OCI-LY7 (cell line): Measurements from ENCODE around the gene PDZRN3. TPM values are rescaled to one million over a fixed set of nuclear protein-coding genes. Genes with fewer than 3 reads are reported as not detected.

Source experiments
- BruUV-seq: library from RNA; stranded (reverse); fragments of 400-500 nt; replicated peaks from 2 replicates; lab custom pipeline; 2021; lab: Mats Ljungman, UMichigan
- CTCF ChIA-PET: fragments of 300-600 bp; sonication (Branson Sonifier 250); formaldehyde crosslinking; loops from one replicate; lab custom pipeline; 2022; ENCODE audit warnings: antibody characterized with exemption; ENCODE audit not compliant: unreplicated experiment; lab: Charles Lee
- POLR2A ChIA-PET: fragments of 300-600 bp; sonication (Branson Sonifier 250); formaldehyde crosslinking; loops from one replicate; lab custom pipeline; 2022; ENCODE audit warnings: antibody characterized with exemption; lab: Charles Lee
- DNase-seq: peaks from one replicate; pipeline ENCODE4 v3.0.0-alpha.2; 2015; ENCODE audit warnings: low spot score
- H2AFZ ChIP-seq: fragments of 200-600 bp; sonication (generic), shearing (Covaris generic); 2 replicates; pipeline ENCODE4 v1.6.1; 2014; ENCODE audit warnings: mild to moderate bottlenecking, antibody characterized with exemption, low read length, moderate library complexity
- H3K27ac ChIP-seq: fragments of 200-600 bp; sonication (generic); 2 replicates; pipeline ENCODE4 v1.5.1; 2014; ENCODE audit warnings: mixed run types, low read depth, mild to moderate bottlenecking, moderate library complexity, low read length, inconsistent platforms; ENCODE audit not compliant: poor library complexity, severe bottlenecking
- H3K36me3 ChIP-seq: fragments of 200-600 bp; sonication (generic); 2 replicates; pipeline ENCODE4 v1.6.1; 2014; ENCODE audit warnings: mild to moderate bottlenecking, antibody characterized with exemption, low read length, moderate library complexity, mixed read lengths; ENCODE audit not compliant: insufficient read depth
- H3K4me1 ChIP-seq: fragments of 200-600 bp; sonication (generic); 2 replicates; pipeline ENCODE4 v1.5.1; 2014; ENCODE audit warnings: mild to moderate bottlenecking, low read length; ENCODE audit not compliant: insufficient read depth, poor library complexity, severe bottlenecking
- H3K4me2 ChIP-seq: fragments of 200-600 bp; sonication (generic); 2 replicates; pipeline ENCODE4 v1.6.1; 2014; ENCODE audit warnings: mild to moderate bottlenecking, low read length
- H3K4me3 ChIP-seq: fragments of 200-600 bp; sonication (generic); 2 replicates; pipeline ENCODE4 v1.5.1; 2014; ENCODE audit warnings: mild to moderate bottlenecking, low read depth, low read length; ENCODE audit not compliant: poor library complexity, severe bottlenecking
- H3K79me2 ChIP-seq: fragments of 200-600 bp; sonication (generic); 2 replicates; pipeline ENCODE4 v1.6.1; 2016; ENCODE audit warnings: low read depth, mild to moderate bottlenecking, low read length, moderate library complexity, mixed read lengths; ENCODE audit not compliant: insufficient read depth
- H3K9me2 ChIP-seq: fragments of 200-600 bp; sonication (generic); 2 replicates; pipeline ENCODE4 v1.6.1; 2016; ENCODE audit warnings: mild to moderate bottlenecking, low read length, mixed read lengths; ENCODE audit not compliant: insufficient read depth
- H3K9me3 ChIP-seq: fragments of 200-600 bp; sonication (generic); 2 replicates; pipeline ENCODE4 v1.6.1; 2014; ENCODE audit warnings: mild to moderate bottlenecking, mixed run types, low read length, mixed read lengths
- H4K20me1 ChIP-seq: fragments of 200-600 bp; sonication (generic); 2 replicates; pipeline ENCODE4 v1.6.1; 2014; ENCODE audit warnings: mild to moderate bottlenecking, antibody characterized with exemption, low read length, moderate library complexity, mixed read lengths; ENCODE audit not compliant: insufficient read depth
- EZH2phosphoT487 ChIP-seq: fragments of 200-600 bp; sonication (generic); IDR thresholded peaks from 2 replicates; pipeline ENCODE4 v1.6.1; 2018; ENCODE audit warnings: low read depth, borderline replicate concordance, mild to moderate bottlenecking, mixed run types, antibody characterized with exemption, low read length, moderate library complexity, mixed read lengths
- intact Hi-C: fragments of 100-400 bp; cut with micrococcal nuclease; formaldehyde crosslinking; loops from one replicate; pipeline ENCODE4 v1.10.0; 2022; ENCODE audit not compliant: unreplicated experiment
- total RNA-seq, 2 experiments: library from RNA; depleted of rRNA in 1 of 2; stranded (reverse); fragments of >200 nt in 1 of 2; shearing (Covaris generic) in 1 of 2; gene quantifications; 2 replicates each; pipeline ENCODE4 v1.2.3, GENCODE V29; 2014 to 2022
- TF ChIP-seq, protein P1 (sequence below): fragments of 200-600 bp; sonication (generic); conservative IDR thresholded peaks from 2 replicates; pipeline ENCODE4 v1.5.1; 2014; ENCODE audit warnings: mild to moderate bottlenecking, antibody characterized with exemption, low read length, moderate library complexity, mixed read lengths

The PDZRN3 gene
- total RNA-seq, 2 experiments from 2014 or later: 0.95 TPM; not detected in 1

DNA sequence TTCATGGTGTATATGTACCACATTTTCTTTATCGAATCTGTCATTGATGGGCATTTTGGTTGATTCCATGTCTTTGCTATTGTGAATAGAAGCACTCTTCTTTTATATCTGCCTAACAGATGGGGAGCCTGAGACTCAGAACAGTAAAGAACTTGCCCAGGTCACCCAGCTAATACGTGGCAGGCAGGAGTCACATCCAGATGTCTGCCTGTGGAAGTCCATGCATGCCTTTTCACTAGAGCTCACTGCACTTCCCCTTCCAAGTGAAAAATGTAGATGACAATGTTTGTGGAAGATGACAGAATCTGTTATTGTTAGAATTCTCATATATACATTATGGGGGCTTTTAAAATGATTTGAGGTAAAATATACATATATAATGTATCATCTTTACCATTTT lies 165.0 kb downstream of the PDZRN3 start:
- Histone ChIP-seq H3K4me1 (no peaks in the 10 kb centered on the region), H3K4me2 (no peak overlapping the region), H4K20me1 (no peaks in the 10 kb centered on the region), H3K27ac (no peak overlapping the region), H3K79me2 (no peaks in the 10 kb centered on the region), H3K9me2 (no peaks in the 10 kb centered on the region), H3K9me3 (no peaks in the 10 kb centered on the region), H3K36me3 (no peaks in the 10 kb centered on the region), H2AFZ (no peak overlapping the region), H3K4me3 (no peak overlapping the region)
- intact Hi-C loops: loop anchor here (5.0 to 10.0 kb wide), 2 partner anchors 357 to 615 kb away; partner anchors contain the start of gene SHQ1
- TF ChIP-seq EZH2phosphoT487: no peak
- TF ChIP-seq, protein P1, sequence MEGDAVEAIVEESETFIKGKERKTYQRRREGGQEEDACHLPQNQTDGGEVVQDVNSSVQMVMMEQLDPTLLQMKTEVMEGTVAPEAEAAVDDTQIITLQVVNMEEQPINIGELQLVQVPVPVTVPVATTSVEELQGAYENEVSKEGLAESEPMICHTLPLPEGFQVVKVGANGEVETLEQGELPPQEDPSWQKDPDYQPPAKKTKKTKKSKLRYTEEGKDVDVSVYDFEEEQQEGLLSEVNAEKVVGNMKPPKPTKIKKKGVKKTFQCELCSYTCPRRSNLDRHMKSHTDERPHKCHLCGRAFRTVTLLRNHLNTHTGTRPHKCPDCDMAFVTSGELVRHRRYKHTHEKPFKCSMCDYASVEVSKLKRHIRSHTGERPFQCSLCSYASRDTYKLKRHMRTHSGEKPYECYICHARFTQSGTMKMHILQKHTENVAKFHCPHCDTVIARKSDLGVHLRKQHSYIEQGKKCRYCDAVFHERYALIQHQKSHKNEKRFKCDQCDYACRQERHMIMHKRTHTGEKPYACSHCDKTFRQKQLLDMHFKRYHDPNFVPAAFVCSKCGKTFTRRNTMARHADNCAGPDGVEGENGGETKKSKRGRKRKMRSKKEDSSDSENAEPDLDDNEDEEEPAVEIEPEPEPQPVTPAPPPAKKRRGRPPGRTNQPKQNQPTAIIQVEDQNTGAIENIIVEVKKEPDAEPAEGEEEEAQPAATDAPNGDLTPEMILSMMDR: no peak
- ChIA-PET POLR2A (no interaction called here), CTCF (no interaction called here)
- no peak for DNase-seq
- no TSS peak for BruUV-seq

DNA sequence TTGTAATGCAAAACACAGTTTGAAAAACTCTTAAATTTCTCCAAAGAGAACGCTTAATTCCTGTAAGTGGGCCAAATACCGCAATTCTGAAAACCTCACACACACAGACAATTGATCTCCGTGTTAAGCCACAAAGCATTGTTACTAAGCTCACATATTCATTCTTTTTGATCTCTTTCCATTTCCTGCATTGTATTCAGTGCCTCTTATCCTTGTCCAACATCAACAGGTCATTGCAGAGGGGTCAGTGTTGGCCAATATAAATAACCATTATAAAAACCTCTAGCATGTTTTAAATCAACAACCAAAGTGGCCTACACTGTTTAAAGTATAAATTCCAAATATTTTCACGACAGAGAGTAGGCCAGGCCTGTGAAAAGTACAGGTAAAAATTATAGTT lies 171.1 kb downstream of the PDZRN3 start:
- Histone ChIP-seq H3K4me1 (peaks cover 38% of the 10 kb centered on the region), H4K20me1 (no peaks in the 10 kb centered on the region), H3K27ac (no peak overlapping the region), H3K4me2 (no peak overlapping the region), H2AFZ (no peak overlapping the region), H3K36me3 (no peaks in the 10 kb centered on the region), H3K9me3 (no peaks in the 10 kb centered on the region), H3K9me2 (no peaks in the 10 kb centered on the region), H3K4me3 (no peak overlapping the region), H3K79me2 (no peaks in the 10 kb centered on the region)
- DNase-seq: no peak
- ChIA-PET CTCF (interaction anchor here (1.0 kb wide), 1 partner anchor 54 kb away, joined by 3 read pairs; no protein-coding TSS in a partner anchor), POLR2A (interaction anchor here (1.4 to 1.8 kb wide), 2 partner anchors 34 to 50 kb away, joined by 3 to 10 read pairs; no protein-coding TSS in a partner anchor)
- no TSS peak for BruUV-seq
- intact Hi-C loops: loop anchor here (10.0 kb wide), 1 partner anchor 609 kb away; the partner anchor contains the start of gene SHQ1
- no peak for TF ChIP-seq EZH2phosphoT487
- TF ChIP-seq, protein P1: no peak

DNA sequence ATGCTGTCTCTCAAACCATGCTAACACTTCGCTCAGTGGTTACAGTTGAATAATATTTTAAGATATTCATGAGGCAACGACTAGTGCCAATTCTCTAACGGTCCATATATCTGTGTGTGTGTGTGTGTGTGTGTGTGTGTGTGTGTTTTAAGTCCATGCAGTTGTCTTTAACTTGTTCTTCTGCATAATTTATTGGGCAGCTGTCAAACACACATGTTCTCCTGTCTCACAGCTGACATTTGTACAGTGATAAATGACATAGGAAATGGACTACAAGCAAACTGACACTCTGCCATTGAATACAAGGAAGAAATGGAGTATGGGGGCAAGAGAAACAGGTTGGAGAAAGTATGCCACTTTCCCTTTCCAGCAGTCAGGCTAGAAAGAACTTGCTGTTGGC lies 172.0 kb downstream of the PDZRN3 start:
- H3K27ac ChIP-seq: no peak overlapping the region
- H3K79me2 ChIP-seq: no peaks in the 10 kb centered on the region
- H3K36me3 ChIP-seq: no peaks in the 10 kb centered on the region
- intact Hi-C loops: loop anchor here (10.0 kb wide), 1 partner anchor 608 kb away; the partner anchor contains the start of gene SHQ1
- H4K20me1 ChIP-seq: no peaks in the 10 kb centered on the region
- TF ChIP-seq, protein P1: no peak
- no peak for TF ChIP-seq EZH2phosphoT487
- CTCF ChIA-PET: interaction anchor here (0.6 kb wide), 1 partner anchor 178 kb away, joined by 3 read pairs; no protein-coding TSS in a partner anchor
- BruUV-seq: no TSS peak
- H3K4me2 ChIP-seq: no peak overlapping the region
- peaks cover 46% of the 10 kb centered on the region for H3K4me1 ChIP-seq
- no peak overlapping the region; the same call in 1 of the 2 replicates for H2AFZ ChIP-seq
- no peak for DNase-seq
- no peaks in the 10 kb centered on the region for H3K9me3 ChIP-seq
- no peak overlapping the region for H3K4me3 ChIP-seq
- H3K9me2 ChIP-seq: no peaks in the 10 kb centered on the region
- POLR2A ChIA-PET: interaction anchor here (1.1 to 1.8 kb wide), 3 partner anchors 15 to 51 kb away, joined by 3 to 10 read pairs (median 3); no protein-coding TSS in a partner anchor
